ENCODE results near the gene EVA1A. TPM values are rescaled to one million over a fixed set of nuclear protein-coding genes. Genes with fewer than 3 reads are reported as not detected.
"Not testable (repeated sequence)": the region's sequence is repeated elsewhere in the genome, so short reads cannot be mapped to it uniquely, and the experiment has no call there.

EVA1A gene
- total RNA-seq, 4 donors from 2014 or later, result 0.17 to 1.2 (median 0.69) TPM; not detected in 1

DNA sequence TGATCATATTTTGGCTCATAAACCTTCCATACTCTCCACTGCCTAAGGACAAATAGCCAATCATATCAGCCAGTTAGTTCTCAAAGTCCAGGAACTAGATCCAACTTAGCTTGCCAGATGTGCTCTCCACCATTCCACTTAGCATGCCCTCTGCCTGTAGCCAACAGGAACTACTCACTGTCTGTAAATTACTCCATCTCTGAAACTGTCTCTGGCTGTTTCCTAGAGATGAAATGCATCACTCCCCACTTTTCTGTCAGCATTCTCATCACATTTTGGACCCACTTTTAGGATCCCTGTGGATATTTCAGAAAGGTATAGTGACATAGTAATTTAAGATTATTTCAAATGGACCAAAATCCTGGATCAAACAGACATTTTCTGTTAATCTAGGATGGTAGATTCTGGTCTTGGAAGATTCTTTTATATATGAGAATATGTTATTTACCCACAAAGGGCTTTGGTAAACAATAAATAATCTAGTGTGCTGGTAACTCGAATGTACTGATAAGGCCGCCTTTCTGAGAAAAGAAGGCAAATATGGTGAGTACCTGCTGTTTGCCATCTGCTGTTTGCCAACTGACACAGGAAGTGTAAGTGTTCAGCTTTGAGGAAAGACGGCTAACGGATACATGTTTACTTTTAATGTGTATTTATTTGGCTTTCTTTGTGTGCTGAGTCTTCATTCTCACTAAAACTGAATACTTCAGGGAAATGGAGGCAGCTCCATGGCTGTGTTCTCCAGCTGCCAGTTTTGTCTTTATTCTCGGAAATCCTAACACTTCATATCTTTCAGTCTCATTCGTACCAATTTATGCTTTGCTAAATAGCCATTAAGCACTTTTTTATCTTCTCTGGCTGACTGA is 79.5 kb downstream of the EVA1A start:
- no peaks in the 10 kb centered on the region for H3K27me3 ChIP-seq
- TF ChIP-seq POLR2AphosphoS5 (IDR thresholded peaks at IDR 0.05) (no peak), POLR2A (IDR thresholded peaks at IDR 0.05; ENCODE audit: low read depth) (no peak), EP300 (IDR thresholded peaks at IDR 0.05) (no peak)
- TF ChIP-seq, protein P1, sequence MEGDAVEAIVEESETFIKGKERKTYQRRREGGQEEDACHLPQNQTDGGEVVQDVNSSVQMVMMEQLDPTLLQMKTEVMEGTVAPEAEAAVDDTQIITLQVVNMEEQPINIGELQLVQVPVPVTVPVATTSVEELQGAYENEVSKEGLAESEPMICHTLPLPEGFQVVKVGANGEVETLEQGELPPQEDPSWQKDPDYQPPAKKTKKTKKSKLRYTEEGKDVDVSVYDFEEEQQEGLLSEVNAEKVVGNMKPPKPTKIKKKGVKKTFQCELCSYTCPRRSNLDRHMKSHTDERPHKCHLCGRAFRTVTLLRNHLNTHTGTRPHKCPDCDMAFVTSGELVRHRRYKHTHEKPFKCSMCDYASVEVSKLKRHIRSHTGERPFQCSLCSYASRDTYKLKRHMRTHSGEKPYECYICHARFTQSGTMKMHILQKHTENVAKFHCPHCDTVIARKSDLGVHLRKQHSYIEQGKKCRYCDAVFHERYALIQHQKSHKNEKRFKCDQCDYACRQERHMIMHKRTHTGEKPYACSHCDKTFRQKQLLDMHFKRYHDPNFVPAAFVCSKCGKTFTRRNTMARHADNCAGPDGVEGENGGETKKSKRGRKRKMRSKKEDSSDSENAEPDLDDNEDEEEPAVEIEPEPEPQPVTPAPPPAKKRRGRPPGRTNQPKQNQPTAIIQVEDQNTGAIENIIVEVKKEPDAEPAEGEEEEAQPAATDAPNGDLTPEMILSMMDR (IDR thresholded peaks at IDR 0.05), result no peak
- DNase-seq (ENCODE audit: extremely low spot score), result peak; percentile 19
- intact Hi-C loops (cut with DNase I), result no loop called here
- H3K36me3 ChIP-seq, result no peaks in the 10 kb centered on the region
- WGBS, result 75% methylated on average over 6 of the region's 6 CpGs
- no peaks in the 10 kb centered on the region for H3K9me3 ChIP-seq
- H3K4me3 ChIP-seq, result no peak overlapping the region
- no peaks in the 10 kb centered on the region for H3K4me1 ChIP-seq
- no peak overlapping the region for H3K27ac ChIP-seq (replicated peaks in 1 of 4)

DNA sequence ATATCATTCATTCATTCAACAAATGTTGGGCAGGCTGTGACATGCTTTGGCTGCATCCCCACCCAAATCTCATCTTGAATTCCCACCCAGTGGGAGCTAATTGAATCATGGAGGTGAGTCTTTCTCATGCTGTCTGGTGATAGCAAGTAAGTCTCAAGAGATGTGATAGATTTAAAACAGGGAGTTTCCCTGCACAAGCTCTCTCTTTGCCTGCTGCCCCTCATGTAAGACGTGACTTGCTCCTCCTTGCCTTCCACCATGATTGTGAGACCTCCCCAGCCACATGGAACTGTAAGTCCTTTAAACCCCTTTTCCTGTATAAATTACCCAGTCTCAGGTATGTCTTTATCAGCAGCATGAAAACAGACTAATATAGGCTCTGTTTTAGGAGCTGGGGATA is 83.0 kb downstream of the EVA1A start:
- H3K9me3 ChIP-seq; H3K4me1 ChIP-seq; intact Hi-C loops (cut with DNase I); H3K27ac ChIP-seq (replicated peaks in 1 of 4); H3K27me3 ChIP-seq; H3K4me3 ChIP-seq; H3K36me3 ChIP-seq: not testable (repeated sequence)
- 89% methylated on average over 1 of the region's 1 CpG for WGBS
- peak; percentile 86 for DNase-seq (ENCODE audit: extremely low spot score)

DNA sequence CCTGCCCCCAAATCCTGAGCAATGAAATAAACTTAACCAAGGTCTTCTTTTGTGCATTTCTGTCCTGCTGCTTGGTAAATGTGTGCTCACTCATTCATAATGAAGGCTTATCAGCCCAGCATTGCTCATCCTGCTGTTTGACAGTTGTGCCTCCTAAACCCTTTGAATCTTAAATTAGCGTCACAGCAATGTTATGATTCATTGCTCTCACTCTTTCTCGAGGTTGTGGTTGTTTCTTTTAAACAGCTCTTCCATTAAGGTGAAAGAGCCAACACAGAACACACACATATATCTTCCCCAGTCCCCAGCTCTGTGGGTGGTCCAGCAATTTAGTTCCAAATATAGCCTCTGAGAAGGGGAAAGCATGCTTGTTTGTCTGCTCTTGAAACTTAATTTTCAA is 84.0 kb downstream of the EVA1A start:
- WGBS, result 22% methylated on average over 2 of the region's 2 CpGs
- no peaks in the 10 kb centered on the region for H3K9me3 ChIP-seq
- H3K4me1 ChIP-seq, result no peaks in the 10 kb centered on the region
- H3K27ac ChIP-seq (replicated peaks in 1 of 4), result no peak overlapping the region
- no peak overlapping the region for H3K4me3 ChIP-seq
- no peak for DNase-seq (ENCODE audit: extremely low spot score)
- intact Hi-C loops (cut with DNase I), result no loop called here
- no peak for TF ChIP-seq POLR2AphosphoS5 (IDR thresholded peaks at IDR 0.05)
- peaks cover 0 to 5% (median 0%) of the 10 kb centered on the region in 4 donors for H3K27me3 ChIP-seq
- H3K36me3 ChIP-seq, result no peaks in the 10 kb centered on the region

DNA sequence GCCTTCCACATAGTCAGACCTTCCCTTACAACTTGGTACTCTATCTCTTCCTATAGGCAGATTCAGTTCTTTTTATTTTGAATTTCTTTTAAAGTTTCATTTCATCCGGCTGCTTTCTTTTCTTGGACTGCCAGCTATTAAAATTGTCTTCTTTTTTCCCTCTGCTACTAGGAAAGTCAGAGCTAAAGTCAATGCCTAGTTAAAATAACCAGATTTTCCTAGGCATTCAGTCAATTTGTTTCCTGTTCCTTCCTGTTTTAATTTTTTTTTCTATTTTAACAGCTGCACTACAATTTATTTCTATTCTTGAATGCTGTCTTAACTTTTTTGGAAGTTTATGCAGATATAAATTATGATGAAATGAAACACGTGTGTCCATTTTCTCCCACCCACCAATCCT is 84.8 kb downstream of the EVA1A start:
- intact Hi-C loops (cut with DNase I), result no loop called here
- no peak for TF ChIP-seq EP300 (IDR thresholded peaks at IDR 0.05)
- no peak for TF ChIP-seq POLR2A (IDR thresholded peaks at IDR 0.05; ENCODE audit: low read depth)
- no peak for TF ChIP-seq POLR2AphosphoS5 (IDR thresholded peaks at IDR 0.05)
- TF ChIP-seq, protein P1 (IDR thresholded peaks at IDR 0.05), result no peak
- WGBS, result 51% methylated on average over 2 of the region's 2 CpGs
- no peaks in the 10 kb centered on the region for H3K9me3 ChIP-seq
- no peaks in the 10 kb centered on the region for H3K4me1 ChIP-seq
- DNase-seq (ENCODE audit: extremely low spot score), result no peak
- H3K36me3 ChIP-seq, result no peaks in the 10 kb centered on the region
- no peak overlapping the region for H3K4me3 ChIP-seq
- H3K27me3 ChIP-seq, result peaks cover 0 to 9% (median 0%) of the 10 kb centered on the region in 4 donors
- H3K27ac ChIP-seq (replicated peaks in 1 of 4), result no peak overlapping the region

DNA sequence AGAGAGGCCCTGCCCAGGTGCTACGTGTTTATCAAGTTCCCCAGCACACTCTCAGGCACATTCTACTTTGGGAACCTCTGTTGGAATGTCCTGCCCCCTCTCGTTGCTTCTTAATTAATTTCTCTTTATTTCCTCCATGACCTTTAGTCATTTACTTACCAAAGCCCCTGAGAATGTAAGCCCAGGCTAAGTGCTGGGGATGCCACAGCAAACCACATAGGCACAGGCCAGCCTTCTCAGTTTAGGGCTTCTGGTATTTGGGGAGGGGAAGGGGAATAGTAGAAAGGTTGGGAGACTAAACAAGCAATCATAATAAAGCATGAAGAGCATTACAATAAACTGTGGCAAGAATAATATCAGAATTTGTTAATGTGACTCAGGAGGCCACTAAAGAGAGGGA is 85.7 kb downstream of the EVA1A start:
- intact Hi-C loops (cut with DNase I), result no loop called here
- no peaks in the 10 kb centered on the region for H3K36me3 ChIP-seq
- WGBS, result 81% methylated on average over 2 of the region's 2 CpGs
- no peak overlapping the region for H3K4me3 ChIP-seq
- TF ChIP-seq, protein P1 (IDR thresholded peaks at IDR 0.05), result no peak
- TF ChIP-seq POLR2AphosphoS5 (IDR thresholded peaks at IDR 0.05) (no peak), EP300 (IDR thresholded peaks at IDR 0.05) (no peak), POLR2A (IDR thresholded peaks at IDR 0.05; ENCODE audit: low read depth) (no peak)
- H3K4me1 ChIP-seq, result no peaks in the 10 kb centered on the region
- DNase-seq (ENCODE audit: extremely low spot score), result no peak
- H3K27me3 ChIP-seq, result peaks cover 0 to 9% (median 0%) of the 10 kb centered on the region in 4 donors
- H3K27ac ChIP-seq (replicated peaks in 1 of 4), result no peak overlapping the region
- H3K9me3 ChIP-seq, result no peaks in the 10 kb centered on the region
